GM19468 (cell line): ENCODE data around the gene COL26A1.
"Not testable (repeated sequence)": the region's sequence is repeated elsewhere in the genome, so short reads cannot be mapped to it uniquely, and the experiment has no call there.

Experiments
- ATAC-seq: cut with Tn5 transposase; IDR thresholded peaks from one replicate; pipeline ENCODE4 v1.9.1; 2021; ENCODE audit warnings: mild to moderate bottlenecking, moderate library complexity, moderate number of reproducible peaks; ENCODE audit not compliant: unreplicated experiment; ENCODE audit errors: extremely low read depth

COL26A1 gene

DNA sequence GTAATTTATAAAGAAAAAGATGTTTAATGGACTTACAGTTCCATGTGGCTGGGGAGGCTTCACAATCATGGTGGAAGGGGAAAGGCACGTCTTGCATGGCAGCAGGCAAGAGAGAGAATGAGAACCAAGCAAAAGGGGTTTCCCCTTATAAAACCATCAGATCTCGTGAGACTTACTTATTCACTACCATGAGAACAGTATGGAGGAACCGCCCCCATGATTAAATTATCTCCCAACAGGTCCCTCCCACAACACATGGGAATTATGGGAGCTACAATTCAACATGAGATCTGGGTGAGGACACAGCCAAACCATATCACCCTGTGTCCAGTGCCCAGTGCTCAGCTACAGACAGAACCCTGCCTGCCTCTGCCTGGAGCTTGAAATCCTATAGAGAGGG, 197.3 kb downstream of the COL26A1 start:
- not testable (repeated sequence) for ATAC-seq

DNA sequence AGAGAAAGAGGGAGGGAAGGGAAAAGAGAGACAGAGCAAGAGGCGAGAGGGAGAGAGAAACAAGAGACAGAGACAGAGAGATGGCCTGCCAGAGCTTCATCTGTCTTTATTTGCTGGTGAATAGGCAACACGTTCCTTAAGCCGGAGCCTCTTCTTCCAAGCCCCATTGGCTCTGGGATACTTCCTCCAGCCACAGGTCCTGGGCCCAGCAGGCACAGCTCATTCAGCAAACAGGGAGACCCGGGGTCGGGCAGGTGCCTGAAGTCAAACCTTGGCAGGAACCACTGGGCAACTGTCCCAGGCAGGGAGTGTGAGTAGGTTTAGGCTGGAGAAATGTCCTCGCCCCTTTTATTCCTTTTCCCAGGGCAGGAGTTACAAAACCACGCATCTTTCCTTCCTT, 198.2 kb downstream of the COL26A1 start:
- no peak for ATAC-seq

- ATAC-seq, result not testable (repeated sequence)
Observed at GRCh38 chr7:101561293-101561692, 198.6 kb downstream of the COL26A1 start.

GRCh38 chr7:101562531-101563197, 200.0 kb downstream of the COL26A1 start:
- no peak for ATAC-seq

GRCh38 chr7:101563198-101563901, 200.7 kb downstream of the COL26A1 start:
- ATAC-seq, result no peak

GRCh38 chr7:101563943-101564777, 201.5 kb downstream of the COL26A1 start:
- no peak for ATAC-seq

GRCh38 chr7:101564778-101565211, 202.1 kb downstream of the COL26A1 start:
- ATAC-seq, result no peak

GRCh38 chr7:101565601-101566209, 203.0 kb downstream of the COL26A1 start:
- ATAC-seq, result no peak

GRCh38 chr7:101567230-101567629, 204.6 kb downstream of the COL26A1 start:
- no peak for ATAC-seq

- ATAC-seq, result no peak
Observed at GRCh38 chr7:101572156-101572555, 209.5 kb downstream of the COL26A1 start.

- ATAC-seq, result no peak
Observed at GRCh38 chr7:101575168-101575567, 212.5 kb downstream of the COL26A1 start.

GRCh38 chr7:101575721-101576120, 213.0 kb downstream of the COL26A1 start:
- no peak for ATAC-seq

DNA sequence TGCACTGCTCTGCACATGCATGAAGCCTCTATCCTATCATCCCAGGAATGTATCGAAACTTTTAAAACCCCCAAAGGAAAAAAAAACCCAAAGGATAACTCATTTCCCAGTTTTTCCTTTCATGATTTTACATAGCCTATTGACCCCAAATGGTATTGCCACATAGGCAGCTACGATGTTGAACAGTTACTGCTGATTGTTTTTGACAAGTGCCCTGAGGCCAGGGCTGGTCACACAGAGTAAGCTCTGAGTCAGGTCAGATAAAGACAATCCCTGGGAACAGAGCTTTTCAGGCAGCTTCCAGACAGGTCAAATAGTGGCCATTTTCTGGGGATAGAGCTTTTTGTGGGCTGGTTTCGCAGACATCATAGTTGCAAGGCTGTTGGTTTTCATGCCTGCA, 214.3 kb downstream of the COL26A1 start:
- ATAC-seq, result no peak

DNA sequence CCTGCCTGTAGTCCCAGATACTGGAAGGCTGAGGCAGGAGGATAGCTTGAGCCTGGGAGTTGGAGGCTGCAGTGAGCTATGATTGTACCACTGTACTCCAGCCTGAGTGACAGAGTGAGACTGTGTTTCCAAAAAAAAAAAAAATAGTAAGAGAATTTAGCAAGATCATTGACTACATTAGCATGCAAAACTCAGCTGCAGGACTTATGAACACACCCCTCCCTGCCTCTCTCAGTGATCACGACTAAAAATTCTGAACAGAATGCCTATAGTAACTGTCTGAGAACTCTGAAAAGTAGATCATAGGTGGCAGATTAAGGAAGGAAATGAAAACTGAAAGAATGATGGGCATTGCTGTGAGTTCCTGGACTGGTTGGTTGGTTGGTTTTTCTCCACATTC, 215.9 kb downstream of the COL26A1 start:
- no peak for ATAC-seq

- no peak for ATAC-seq
Observed at GRCh38 chr7:101580596-101580995, 217.9 kb downstream of the COL26A1 start.

GRCh38 chr7:101581891-101582290, 219.2 kb downstream of the COL26A1 start:
- ATAC-seq, result no peak

DNA sequence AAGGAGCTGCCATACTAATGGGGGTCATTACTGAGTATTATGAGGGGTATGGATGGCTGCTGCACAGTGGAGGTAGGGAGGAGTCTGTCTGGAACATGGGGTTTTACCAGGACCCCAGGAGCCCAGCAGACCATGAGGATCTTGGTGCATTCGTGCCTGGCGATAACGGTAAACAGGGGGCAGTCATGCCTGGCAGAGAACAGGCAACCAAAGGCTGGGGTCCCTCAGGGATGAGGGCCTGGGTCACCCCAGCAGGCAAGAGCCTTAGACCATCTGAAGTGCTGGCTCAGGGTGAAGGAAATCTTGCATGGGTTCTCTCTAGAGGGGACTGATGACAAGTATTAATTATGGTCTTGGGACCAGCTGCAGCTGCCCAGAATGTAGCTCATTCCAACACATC, 220.3 kb downstream of the COL26A1 start:
- ATAC-seq, result no peak

GRCh38 chr7:101586078-101586905, 223.6 kb downstream of the COL26A1 start:
- no peak for ATAC-seq

- ATAC-seq, result no peak
Observed at GRCh38 chr7:101586906-101587677, 224.4 kb downstream of the COL26A1 start.
